ENCODE results near the gene ABHD6. TPM values are rescaled to one million over a fixed set of nuclear protein-coding genes. Genes with fewer than 3 reads are reported as not detected.
A peak's percentile ranks its signal among the peaks of the same experiment; 100 is the strongest.

ABHD6 gene
- total RNA-seq, 1 donor from 2014 or later, result 3.0 TPM

GRCh38 chr3:58190291-58190690, 47.3 kb upstream of the ABHD6 start:
- H3K9me3 Mint-ChIP-seq (ENCODE audit: unreplicated experiment), result no peaks in the 10 kb centered on the region
- no peak for DNase-seq (ENCODE audit: low spot score)
- TF ChIP-seq, protein P1, sequence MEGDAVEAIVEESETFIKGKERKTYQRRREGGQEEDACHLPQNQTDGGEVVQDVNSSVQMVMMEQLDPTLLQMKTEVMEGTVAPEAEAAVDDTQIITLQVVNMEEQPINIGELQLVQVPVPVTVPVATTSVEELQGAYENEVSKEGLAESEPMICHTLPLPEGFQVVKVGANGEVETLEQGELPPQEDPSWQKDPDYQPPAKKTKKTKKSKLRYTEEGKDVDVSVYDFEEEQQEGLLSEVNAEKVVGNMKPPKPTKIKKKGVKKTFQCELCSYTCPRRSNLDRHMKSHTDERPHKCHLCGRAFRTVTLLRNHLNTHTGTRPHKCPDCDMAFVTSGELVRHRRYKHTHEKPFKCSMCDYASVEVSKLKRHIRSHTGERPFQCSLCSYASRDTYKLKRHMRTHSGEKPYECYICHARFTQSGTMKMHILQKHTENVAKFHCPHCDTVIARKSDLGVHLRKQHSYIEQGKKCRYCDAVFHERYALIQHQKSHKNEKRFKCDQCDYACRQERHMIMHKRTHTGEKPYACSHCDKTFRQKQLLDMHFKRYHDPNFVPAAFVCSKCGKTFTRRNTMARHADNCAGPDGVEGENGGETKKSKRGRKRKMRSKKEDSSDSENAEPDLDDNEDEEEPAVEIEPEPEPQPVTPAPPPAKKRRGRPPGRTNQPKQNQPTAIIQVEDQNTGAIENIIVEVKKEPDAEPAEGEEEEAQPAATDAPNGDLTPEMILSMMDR (IDR thresholded peaks at IDR 0.05; ENCODE audit: unreplicated experiment), result no peak
- peaks cover 21% of the 10 kb centered on the region for H3K4me1 Mint-ChIP-seq (ENCODE audit: unreplicated experiment)
- no peak overlapping the region for H3K27ac Mint-ChIP-seq (ENCODE audit: unreplicated experiment)
- H3K4me3 Mint-ChIP-seq (ENCODE audit: unreplicated experiment), result no peak overlapping the region
- H3K27me3 Mint-ChIP-seq (ENCODE audit: unreplicated experiment), result peaks cover 6% of the 10 kb centered on the region
- no peaks in the 10 kb centered on the region for H3K36me3 Mint-ChIP-seq (ENCODE audit: low read depth, unreplicated experiment)

- peaks cover 21% of the 10 kb centered on the region for H3K4me1 Mint-ChIP-seq (ENCODE audit: unreplicated experiment)
- no peak for DNase-seq (ENCODE audit: low spot score)
- TF ChIP-seq, protein P1 (IDR thresholded peaks at IDR 0.05; ENCODE audit: unreplicated experiment), result no peak
- H3K36me3 Mint-ChIP-seq (ENCODE audit: low read depth, unreplicated experiment), result no peaks in the 10 kb centered on the region
- H3K27me3 Mint-ChIP-seq (ENCODE audit: unreplicated experiment), result peaks cover 6% of the 10 kb centered on the region
- H3K4me3 Mint-ChIP-seq (ENCODE audit: unreplicated experiment), result no peak overlapping the region
- no peaks in the 10 kb centered on the region for H3K9me3 Mint-ChIP-seq (ENCODE audit: unreplicated experiment)
- no peak overlapping the region for H3K27ac Mint-ChIP-seq (ENCODE audit: unreplicated experiment)
These were observed 46.7 kb upstream of the ABHD6 start for GRCh38 chr3:58190882-58191281.

DNA sequence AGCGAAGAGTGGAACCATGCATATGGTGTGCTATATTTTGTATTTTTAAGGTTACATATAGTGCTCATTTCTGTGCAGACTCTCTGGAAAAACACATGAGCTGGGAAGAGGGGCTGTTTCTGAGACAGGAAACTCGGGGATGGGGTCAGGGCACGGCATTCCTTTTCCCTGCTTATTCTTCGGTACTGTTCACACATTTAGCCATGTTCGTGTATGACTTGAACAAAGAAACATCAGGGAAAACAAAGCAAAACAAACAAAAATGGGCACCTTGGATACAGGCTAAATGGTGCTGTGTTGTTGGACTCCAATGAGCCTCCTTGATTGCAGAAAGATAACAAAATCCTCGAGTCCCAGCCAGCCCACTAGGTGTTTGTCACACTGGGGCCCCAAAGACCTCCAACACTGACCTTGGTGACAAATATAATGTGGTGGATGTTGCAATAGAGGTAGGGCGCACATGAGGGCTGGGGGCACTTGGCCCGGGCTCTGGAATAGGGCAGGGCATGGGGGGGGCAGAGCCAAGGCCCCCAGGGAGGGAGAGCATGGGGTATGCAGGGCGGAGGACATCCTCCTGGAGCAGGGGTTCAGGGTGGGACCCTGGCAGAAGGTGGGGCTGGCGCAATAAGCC, 46.1 kb upstream of the ABHD6 start:
- no peaks in the 10 kb centered on the region for H3K9me3 Mint-ChIP-seq (ENCODE audit: unreplicated experiment)
- no peak overlapping the region for H3K4me3 Mint-ChIP-seq (ENCODE audit: unreplicated experiment)
- H3K27ac Mint-ChIP-seq (ENCODE audit: unreplicated experiment), result no peak overlapping the region
- no peak for DNase-seq (ENCODE audit: low spot score)
- TF ChIP-seq, protein P1 (IDR thresholded peaks at IDR 0.05; ENCODE audit: unreplicated experiment), result no peak
- peaks cover 21% of the 10 kb centered on the region for H3K4me1 Mint-ChIP-seq (ENCODE audit: unreplicated experiment)
- H3K27me3 Mint-ChIP-seq (ENCODE audit: unreplicated experiment), result peaks cover 6% of the 10 kb centered on the region
- H3K36me3 Mint-ChIP-seq (ENCODE audit: low read depth, unreplicated experiment), result no peaks in the 10 kb centered on the region

- TF ChIP-seq, protein P1 (IDR thresholded peaks at IDR 0.05; ENCODE audit: unreplicated experiment), result no peak
- H3K36me3 Mint-ChIP-seq (ENCODE audit: low read depth, unreplicated experiment), result no peaks in the 10 kb centered on the region
- no peak overlapping the region for H3K27ac Mint-ChIP-seq (ENCODE audit: unreplicated experiment)
- H3K4me3 Mint-ChIP-seq (ENCODE audit: unreplicated experiment), result no peak overlapping the region
- no peaks in the 10 kb centered on the region for H3K9me3 Mint-ChIP-seq (ENCODE audit: unreplicated experiment)
- DNase-seq (ENCODE audit: low spot score), result no peak
- peaks cover 21% of the 10 kb centered on the region for H3K4me1 Mint-ChIP-seq (ENCODE audit: unreplicated experiment)
- H3K27me3 Mint-ChIP-seq (ENCODE audit: unreplicated experiment), result peaks cover 6% of the 10 kb centered on the region
These were observed 45.5 kb upstream of the ABHD6 start for GRCh38 chr3:58192069-58192468.

GRCh38 chr3:58193682-58194407, 43.7 kb upstream of the ABHD6 start:
- Mint-ChIP-seq H3K4me1 (ENCODE audit: unreplicated experiment) (peaks cover 28% of the 10 kb centered on the region), H3K36me3 (ENCODE audit: low read depth, unreplicated experiment) (no peaks in the 10 kb centered on the region), H3K4me3 (ENCODE audit: unreplicated experiment) (no peak overlapping the region), H3K27ac (ENCODE audit: unreplicated experiment) (peak overlapping the region; percentile 30), H3K27me3 (ENCODE audit: unreplicated experiment) (peaks cover 4% of the 10 kb centered on the region), H3K9me3 (ENCODE audit: unreplicated experiment) (no peaks in the 10 kb centered on the region)
- DNase-seq (ENCODE audit: low spot score), result no peak
- TF ChIP-seq, protein P1 (IDR thresholded peaks at IDR 0.05; ENCODE audit: unreplicated experiment), result no peak
